Hematopoietic multipotent progenitor cell treated with erythropoietin and hydrocortisone succinate and interleukin-3 and kit ligand, for 17 days (in vitro differentiated cells): Measurements from ENCODE around the gene ANXA7.

ENCODE experiments used
- DNase-seq: peaks from one replicate; pipeline ENCODE4 v3.0.0-alpha.2; 2015; ENCODE audit warnings: low spot score

ANXA7 gene

DNA sequence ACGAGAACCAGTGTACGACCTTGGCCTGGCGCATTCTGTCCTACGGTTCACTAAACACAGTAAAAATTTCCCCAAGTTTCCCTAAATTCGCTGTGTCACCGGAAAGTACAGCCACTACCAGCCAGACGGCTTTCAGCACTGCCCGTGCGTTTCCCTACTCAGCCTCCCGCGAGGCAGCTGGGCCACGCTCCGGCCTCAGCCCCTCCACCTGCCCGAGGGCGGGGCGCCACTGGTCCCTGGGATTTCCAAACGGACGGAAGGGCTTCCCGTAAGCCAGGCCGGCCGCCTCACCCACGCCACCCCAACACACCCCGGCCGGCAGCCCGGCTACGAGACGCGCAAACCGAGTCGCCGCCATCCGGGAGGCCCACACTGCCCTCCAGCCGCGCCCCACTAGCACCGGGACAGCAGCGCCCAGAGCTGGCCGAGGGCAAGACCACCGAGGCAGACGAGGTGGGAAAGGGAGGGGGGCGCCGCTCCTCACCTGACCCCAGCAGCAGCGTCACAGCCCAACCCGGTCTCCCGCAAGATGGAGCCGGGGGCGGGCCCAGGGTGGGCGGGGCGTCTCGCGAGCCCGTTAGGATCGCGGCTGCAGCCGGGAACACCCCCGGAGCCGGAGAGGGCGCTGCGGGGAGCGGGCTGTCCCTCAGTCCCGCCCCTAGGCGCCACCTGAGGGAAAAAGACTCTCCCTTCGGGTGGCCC lies at the start of gene ANXA7:
Gene ANXA7 (minus strand): TSS at position 531 of the 702 bp plus-strand sequence. CDS start 13,202 bp downstream, outside the sequence.
- DNase-seq = peak; percentile 92

GRCh38 chr10:73460897-73461296 lies 47.0 kb upstream of the ANXA7 start:
- DNase-seq = no peak

DNA sequence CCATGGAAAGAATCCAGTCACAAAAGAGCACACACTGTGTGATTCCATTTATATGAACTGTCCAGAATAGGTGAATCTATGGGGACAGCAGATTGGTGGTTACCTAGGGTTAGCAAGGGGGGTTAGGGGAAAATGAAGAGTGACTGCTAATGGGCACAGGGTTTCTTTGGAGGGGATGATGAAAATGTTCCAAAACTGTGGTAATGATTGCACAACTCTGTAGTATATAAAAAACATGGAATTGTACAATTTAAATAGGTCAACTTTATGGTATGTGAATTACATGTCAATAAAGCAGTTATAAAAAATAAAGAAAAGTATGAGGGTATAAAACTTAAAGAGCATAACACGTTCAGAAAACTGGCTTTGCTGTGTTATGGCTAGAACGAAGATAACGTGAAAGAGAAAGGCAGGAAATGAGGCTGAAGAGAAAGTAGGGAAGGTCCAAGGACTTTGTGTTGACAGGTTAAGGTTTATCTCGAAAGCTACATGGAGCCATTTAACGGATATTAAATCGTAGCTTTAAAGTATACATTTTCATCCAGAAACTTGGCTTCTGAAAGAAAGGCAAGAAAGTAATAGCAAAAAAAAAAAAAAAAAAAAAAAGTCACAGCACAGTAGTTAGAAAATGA lies 45.9 kb upstream of the ANXA7 start:
- DNase-seq = no peak

GRCh38 chr10:73456187-73456890 lies 42.5 kb upstream of the ANXA7 start:
- DNase-seq = peak; percentile 85

DNA sequence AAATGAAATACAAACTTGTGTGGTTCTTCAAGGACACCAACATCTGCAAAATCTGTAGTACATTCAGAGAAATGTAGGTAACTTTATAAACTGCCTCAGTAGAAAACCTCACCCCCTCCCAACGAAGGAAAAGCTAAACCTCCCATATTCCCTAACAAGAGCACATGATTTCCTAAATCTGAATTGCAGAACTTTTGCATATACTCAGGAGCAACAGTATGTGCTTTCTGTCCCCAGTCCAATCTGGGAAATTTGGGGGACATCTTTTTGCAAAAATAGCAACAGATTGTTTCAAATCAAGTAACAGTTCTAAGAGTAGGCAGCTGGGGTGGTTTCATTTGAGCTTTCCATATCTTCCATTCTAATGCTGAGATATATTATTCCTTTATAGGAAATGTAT lies 35.3 kb upstream of the ANXA7 start:
- DNase-seq = no peak

GRCh38 chr10:73448384-73448783 lies 34.5 kb upstream of the ANXA7 start:
- no peak for DNase-seq

- no peak for DNase-seq
Observed at GRCh38 chr10:73446926-73447325, 33.1 kb upstream of the ANXA7 start.

- no peak for DNase-seq
Observed at GRCh38 chr10:73444457-73444856, 30.6 kb upstream of the ANXA7 start.

GRCh38 chr10:73439605-73440312 lies 25.9 kb upstream of the ANXA7 start:
- DNase-seq = no peak

DNA sequence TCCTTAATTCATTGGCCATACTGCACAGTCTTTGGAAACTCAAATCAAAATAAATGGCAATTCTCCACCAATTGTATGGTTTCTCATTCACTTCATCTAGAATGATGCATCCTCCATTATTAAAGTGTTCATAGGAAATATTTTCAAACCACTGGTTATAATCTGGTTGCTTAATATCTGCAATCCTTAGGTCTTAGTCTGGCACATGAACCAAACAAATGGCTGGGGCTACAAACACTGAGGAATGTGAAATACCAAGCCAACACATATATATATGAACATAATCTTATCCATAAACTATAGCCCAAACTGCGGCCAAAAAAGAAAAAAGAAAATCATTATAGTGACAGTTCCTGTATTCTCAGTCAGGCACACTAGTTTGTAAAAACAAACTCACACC lies 25.2 kb upstream of the ANXA7 start:
- no peak for DNase-seq

DNA sequence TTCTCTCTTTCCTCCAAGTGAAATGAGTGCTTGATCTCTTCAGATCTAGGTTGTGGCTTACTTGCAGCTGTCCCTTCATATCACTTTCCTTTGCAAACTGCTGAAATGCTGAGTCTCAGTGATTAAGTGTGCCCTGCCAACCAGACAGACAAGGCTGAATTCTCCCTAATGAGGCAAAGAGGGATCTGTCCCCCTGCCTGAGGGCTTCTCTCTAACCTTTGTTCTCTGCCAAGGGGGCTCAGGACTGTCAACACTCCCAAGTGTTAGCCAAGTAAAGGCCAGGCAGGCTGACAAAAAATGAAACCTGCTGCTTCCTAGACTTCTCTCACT lies 19.6 kb upstream of the ANXA7 start, which contains the start of gene MSS51:
Gene MSS51 (minus strand): TSS at position 24 of the 330 bp plus-strand sequence. CDS start 5,277 bp downstream, outside the sequence.
- DNase-seq = no peak

DNA sequence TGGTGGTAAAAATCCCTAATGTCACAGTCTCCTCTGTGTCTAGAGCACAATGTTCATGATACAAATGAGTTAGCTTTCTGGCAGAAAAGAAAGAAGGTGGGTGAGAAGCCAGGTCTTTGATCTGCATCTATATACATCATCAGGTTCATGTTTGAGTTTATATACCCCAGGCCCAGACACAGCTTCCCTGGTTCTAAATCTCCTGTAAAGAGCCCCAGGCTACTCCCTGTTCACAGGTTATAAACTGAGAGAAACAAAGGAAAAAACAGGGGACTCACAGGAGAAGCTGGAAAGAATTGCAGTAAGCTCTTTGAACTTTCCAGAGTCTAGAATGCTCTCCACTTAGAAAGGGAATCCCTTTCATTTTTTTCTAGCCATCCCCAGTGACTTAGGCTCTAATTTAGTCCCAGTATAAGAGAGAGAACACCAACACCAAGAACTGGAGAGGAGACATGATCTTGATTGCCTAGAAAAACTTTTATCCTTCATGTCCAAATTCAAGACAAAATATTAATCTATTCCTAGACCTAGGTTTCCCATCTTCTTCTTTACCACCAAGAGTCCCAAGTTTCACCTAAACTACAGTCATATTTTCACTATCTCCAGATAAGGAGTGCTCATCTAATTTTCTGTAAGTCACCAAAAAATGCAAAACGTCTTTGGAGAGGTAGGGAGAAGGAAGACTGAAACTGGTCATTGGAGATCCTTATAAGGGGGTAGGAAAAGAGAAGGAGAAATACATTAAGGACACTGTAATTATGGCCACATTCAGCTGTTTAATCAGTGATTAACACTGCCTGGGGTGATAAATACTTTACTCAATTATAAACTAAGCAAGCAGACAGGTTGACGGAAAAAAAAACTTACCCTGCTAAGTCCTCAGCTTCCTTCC lies 19.0 kb upstream of the ANXA7 start:
- no peak for DNase-seq

DNA sequence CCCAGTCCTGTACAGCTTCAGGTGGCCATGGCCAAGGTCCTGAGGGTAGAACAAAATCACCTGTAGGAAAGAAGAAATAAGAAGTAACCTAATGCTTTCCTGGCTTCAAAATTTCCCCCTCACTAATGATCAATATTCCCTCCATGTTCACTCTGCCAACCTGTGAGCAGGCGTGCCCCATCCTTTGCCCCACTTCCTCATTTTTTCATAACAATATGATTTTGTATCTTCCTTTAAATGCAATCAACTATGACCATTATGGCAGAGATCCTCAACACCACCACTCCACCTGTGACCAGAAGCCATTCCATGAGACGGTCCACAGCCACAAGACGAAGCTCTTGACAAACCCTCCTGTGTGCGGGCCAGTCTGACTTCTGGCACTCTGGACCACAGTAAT lies 12.5 kb upstream of the ANXA7 start:
- DNase-seq = no peak

- DNase-seq = no peak
Observed at GRCh38 chr10:73424478-73424877, 10.6 kb upstream of the ANXA7 start.

DNA sequence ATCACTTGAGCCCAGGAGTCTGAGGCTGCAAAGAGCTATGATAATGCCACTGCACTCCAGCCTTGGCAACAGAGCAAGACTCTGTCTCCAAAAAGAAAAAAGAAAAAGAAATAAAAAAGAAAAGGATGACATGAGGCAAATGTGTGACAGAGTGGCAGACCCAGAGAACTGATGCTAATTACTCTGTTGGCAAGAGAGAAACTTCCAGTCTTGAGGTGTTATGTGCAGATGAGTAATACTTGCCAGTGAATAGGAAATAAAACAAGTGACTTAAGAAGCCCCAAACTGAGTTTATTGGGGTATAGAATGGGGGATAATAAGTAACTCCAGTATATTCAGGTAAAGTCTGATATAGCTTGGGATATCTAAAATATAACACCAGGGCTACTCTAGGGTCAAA lies 9.5 kb upstream of the ANXA7 start:
- DNase-seq = no peak

DNA sequence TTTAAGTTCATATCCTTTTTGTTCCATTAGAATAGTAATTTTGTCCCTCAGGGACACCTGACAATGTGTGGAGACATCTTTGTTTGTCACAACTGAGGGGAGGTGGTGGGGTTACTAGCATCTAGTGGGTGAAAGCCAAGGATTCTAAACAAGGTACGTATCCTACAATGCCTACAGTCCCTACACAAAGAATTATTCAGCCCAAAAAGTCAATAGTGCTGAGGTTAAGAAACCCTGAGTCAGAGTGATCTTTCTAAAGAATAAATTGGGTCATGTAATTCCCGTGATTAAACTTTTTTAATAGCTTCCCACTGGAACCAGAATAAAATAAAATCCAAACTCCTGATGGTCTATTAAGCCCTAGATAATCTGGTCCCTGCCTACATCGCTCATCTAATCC lies 2.7 kb upstream of the ANXA7 start:
- DNase-seq = no peak

DNA sequence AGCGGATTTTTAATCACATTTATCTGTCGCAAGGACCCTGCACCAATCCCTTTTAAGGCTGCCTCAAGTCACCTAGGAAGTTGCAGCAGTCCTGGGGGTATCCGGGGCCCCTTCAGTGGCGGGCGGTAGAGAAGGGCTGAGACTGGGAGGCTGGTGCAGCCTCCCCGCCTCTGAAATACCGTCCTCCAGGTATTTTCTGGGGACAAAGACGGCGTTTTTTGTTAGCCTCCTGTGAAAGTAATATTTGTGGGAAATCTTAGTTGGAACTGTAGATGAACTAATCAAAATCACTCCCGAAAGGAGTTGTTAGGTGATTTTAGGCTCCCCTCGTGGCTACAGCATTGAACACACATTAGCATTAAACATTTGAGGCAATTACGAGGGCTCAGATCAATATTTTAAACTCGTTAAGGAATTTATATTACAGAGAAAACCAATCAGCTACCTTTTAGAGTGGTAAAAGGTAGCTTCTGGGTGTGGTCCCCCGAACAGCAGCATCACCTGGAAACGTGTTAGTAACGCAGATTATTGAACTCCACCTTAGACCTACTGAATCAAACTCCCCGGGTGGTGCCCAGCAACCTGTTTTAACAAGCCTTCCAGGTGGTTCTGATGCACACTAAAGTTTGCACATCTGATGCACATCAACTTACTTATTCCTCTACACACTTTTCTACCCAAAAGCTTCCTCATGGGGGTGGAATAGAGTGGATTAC lies 530 bp upstream of the ANXA7 start:
- no peak for DNase-seq

DNA sequence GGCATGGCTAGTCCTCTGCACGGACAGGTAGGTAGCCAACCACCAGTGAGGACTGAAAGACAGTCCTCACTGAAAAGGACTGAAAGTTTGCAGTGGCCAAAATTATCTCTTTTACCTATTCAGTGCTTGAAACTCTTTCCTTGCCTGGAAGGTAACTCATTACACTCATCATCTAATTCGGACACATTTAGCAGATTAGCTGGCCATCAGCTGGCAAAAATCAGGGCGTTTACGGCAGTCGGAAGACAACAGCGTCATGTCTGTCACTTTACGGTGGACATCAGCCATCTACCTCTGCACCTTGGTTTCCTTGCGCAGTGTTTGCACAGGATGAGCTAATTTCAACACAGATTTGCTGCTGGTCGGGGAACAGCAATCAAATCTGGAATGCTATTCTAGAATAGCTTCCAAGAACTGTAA lies 740 bp downstream of the ANXA7 start:
- DNase-seq = no peak

DNA sequence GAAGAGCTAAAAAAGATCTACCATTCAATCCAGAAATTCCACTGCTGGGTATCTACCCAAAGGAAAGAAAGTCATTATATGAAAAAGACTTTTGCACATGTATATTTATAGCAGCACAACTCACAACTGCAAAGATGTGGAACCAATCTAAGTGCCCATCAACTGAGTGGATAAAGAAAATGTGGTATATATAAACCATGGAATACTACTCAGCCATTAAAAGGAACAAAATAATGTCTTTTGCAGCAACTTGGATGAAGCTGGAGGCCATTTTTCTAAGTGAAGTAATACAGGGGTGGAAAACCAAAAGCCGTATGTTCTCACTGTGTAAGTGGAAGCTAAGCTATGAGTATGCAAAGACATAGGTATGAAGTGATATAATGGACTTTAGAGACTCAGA lies 3.0 kb downstream of the ANXA7 start:
- no peak for DNase-seq

GRCh38 chr10:73408978-73409521 lies 4.8 kb downstream of the ANXA7 start:
- no peak for DNase-seq

DNA sequence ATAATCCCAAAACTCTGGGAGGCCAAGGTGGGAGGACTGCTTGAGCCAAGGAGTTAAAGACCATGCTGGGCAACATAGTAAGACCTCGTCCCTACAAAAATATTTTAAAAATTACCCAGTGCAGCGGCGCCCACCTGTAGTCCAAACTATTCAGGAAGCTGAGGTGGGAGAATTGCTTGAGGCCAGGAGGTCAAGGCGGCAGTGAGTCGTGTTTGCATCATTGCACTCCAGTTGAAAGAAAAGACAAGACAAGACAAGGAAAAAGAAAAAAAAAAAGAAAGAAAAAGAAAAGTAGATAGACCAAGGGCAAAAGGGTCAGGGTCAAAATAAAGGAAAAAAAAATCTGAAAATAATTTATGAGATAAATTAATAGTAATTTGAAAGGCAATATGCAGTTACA lies 5.8 kb downstream of the ANXA7 start:
- no peak for DNase-seq
